ENCODE data around the gene PLEKHH2.

The PLEKHH2 gene

GRCh38 chr2:43731211-43731610 lies 94.2 kb downstream of the PLEKHH2 start:
- no peaks in the 10 kb centered on the region for H3K27me3 ChIP-seq (ENCODE audit: control insufficient read depth in 2 of 2, insufficient read depth in 2 of 2, low read length in 2 of 2)
- no peaks in the 10 kb centered on the region for H3K36me3 ChIP-seq (ENCODE audit: control insufficient read depth in 2 of 2, insufficient read depth in 2 of 2, low read length in 2 of 2)
- H3K9me3 ChIP-seq (ENCODE audit: control insufficient read depth in 2 of 2, low read length in 2 of 2) = no peaks in the 10 kb centered on the region
- no peaks in the 10 kb centered on the region for H3K4me1 ChIP-seq (ENCODE audit: control insufficient read depth in 2 of 2, insufficient read depth in 2 of 2, low read length in 2 of 2)
- no peak overlapping the region for H3K9ac ChIP-seq (ENCODE audit: low read depth in 1 of 2, low read length in 2 of 2)
- H3K4me3 ChIP-seq (ENCODE audit: low read length in 2 of 2) = no peak overlapping the region
- no peak overlapping the region for H3K27ac ChIP-seq (ENCODE audit: low read depth in 2 of 2, low read length in 2 of 2)

GRCh38 chr2:43736637-43737036 lies 99.6 kb downstream of the PLEKHH2 start:
- Histone ChIP-seq H3K4me1 (ENCODE audit: control insufficient read depth in 2 of 2, insufficient read depth in 2 of 2, low read length in 2 of 2) (no peaks in the 10 kb centered on the region), H3K27me3 (ENCODE audit: control insufficient read depth in 2 of 2, insufficient read depth in 2 of 2, low read length in 2 of 2) (no peaks in the 10 kb centered on the region), H3K9ac (ENCODE audit: low read depth in 1 of 2, low read length in 2 of 2) (no peak overlapping the region), H3K9me3 (ENCODE audit: control insufficient read depth in 2 of 2, low read length in 2 of 2) (no peaks in the 10 kb centered on the region), H3K36me3 (ENCODE audit: control insufficient read depth in 2 of 2, insufficient read depth in 2 of 2, low read length in 2 of 2) (no peaks in the 10 kb centered on the region), H3K27ac (ENCODE audit: low read depth in 2 of 2, low read length in 2 of 2) (no peak overlapping the region), H3K4me3 (ENCODE audit: low read length in 2 of 2) (no peak overlapping the region)

GRCh38 chr2:43737097-43737854 lies 100.2 kb downstream of the PLEKHH2 start:
- no peaks in the 10 kb centered on the region for H3K9me3 ChIP-seq (ENCODE audit: control insufficient read depth in 2 of 2, low read length in 2 of 2)
- no peaks in the 10 kb centered on the region for H3K36me3 ChIP-seq (ENCODE audit: control insufficient read depth in 2 of 2, insufficient read depth in 2 of 2, low read length in 2 of 2)
- no peak overlapping the region for H3K9ac ChIP-seq (ENCODE audit: low read depth in 1 of 2, low read length in 2 of 2)
- H3K4me3 ChIP-seq (ENCODE audit: low read length in 2 of 2) = no peak overlapping the region
- H3K27me3 ChIP-seq (ENCODE audit: control insufficient read depth in 2 of 2, insufficient read depth in 2 of 2, low read length in 2 of 2) = no peaks in the 10 kb centered on the region
- H3K4me1 ChIP-seq (ENCODE audit: control insufficient read depth in 2 of 2, insufficient read depth in 2 of 2, low read length in 2 of 2) = no peaks in the 10 kb centered on the region
- no peak overlapping the region for H3K27ac ChIP-seq (ENCODE audit: low read depth in 2 of 2, low read length in 2 of 2)

- no peak overlapping the region for H3K4me3 ChIP-seq (ENCODE audit: low read length in 2 of 2)
- H3K27me3 ChIP-seq (ENCODE audit: control insufficient read depth in 2 of 2, insufficient read depth in 2 of 2, low read length in 2 of 2) = no peaks in the 10 kb centered on the region
- no peaks in the 10 kb centered on the region for H3K4me1 ChIP-seq (ENCODE audit: control insufficient read depth in 2 of 2, insufficient read depth in 2 of 2, low read length in 2 of 2)
- no peak overlapping the region for H3K27ac ChIP-seq (ENCODE audit: low read depth in 2 of 2, low read length in 2 of 2)
- H3K36me3 ChIP-seq (ENCODE audit: control insufficient read depth in 2 of 2, insufficient read depth in 2 of 2, low read length in 2 of 2) = no peaks in the 10 kb centered on the region
- H3K9ac ChIP-seq (ENCODE audit: low read depth in 1 of 2, low read length in 2 of 2) = no peak overlapping the region
- H3K9me3 ChIP-seq (ENCODE audit: control insufficient read depth in 2 of 2, low read length in 2 of 2) = no peaks in the 10 kb centered on the region
These were observed 100.8 kb downstream of the PLEKHH2 start for GRCh38 chr2:43737855-43738254.

- Histone ChIP-seq H3K36me3 (ENCODE audit: control insufficient read depth in 2 of 2, insufficient read depth in 2 of 2, low read length in 2 of 2) (no peaks in the 10 kb centered on the region), H3K27me3 (ENCODE audit: control insufficient read depth in 2 of 2, insufficient read depth in 2 of 2, low read length in 2 of 2) (no peaks in the 10 kb centered on the region), H3K4me1 (ENCODE audit: control insufficient read depth in 2 of 2, insufficient read depth in 2 of 2, low read length in 2 of 2) (no peaks in the 10 kb centered on the region), H3K4me3 (ENCODE audit: low read length in 2 of 2) (no peak overlapping the region), H3K9me3 (ENCODE audit: control insufficient read depth in 2 of 2, low read length in 2 of 2) (no peaks in the 10 kb centered on the region), H3K9ac (ENCODE audit: low read depth in 1 of 2, low read length in 2 of 2) (no peak overlapping the region), H3K27ac (ENCODE audit: low read depth in 2 of 2, low read length in 2 of 2) (no peak overlapping the region)
These were observed 101.2 kb downstream of the PLEKHH2 start for GRCh38 chr2:43738257-43738656.

- Histone ChIP-seq H3K9ac (ENCODE audit: low read depth in 1 of 2, low read length in 2 of 2) (no peak overlapping the region), H3K4me1 (ENCODE audit: control insufficient read depth in 2 of 2, insufficient read depth in 2 of 2, low read length in 2 of 2) (no peaks in the 10 kb centered on the region), H3K9me3 (ENCODE audit: control insufficient read depth in 2 of 2, low read length in 2 of 2) (no peaks in the 10 kb centered on the region), H3K36me3 (ENCODE audit: control insufficient read depth in 2 of 2, insufficient read depth in 2 of 2, low read length in 2 of 2) (no peaks in the 10 kb centered on the region), H3K27me3 (ENCODE audit: control insufficient read depth in 2 of 2, insufficient read depth in 2 of 2, low read length in 2 of 2) (no peaks in the 10 kb centered on the region), H3K27ac (ENCODE audit: low read depth in 2 of 2, low read length in 2 of 2) (no peak overlapping the region), H3K4me3 (ENCODE audit: low read length in 2 of 2) (no peak overlapping the region)
These were observed 106.6 kb downstream of the PLEKHH2 start for GRCh38 chr2:43743706-43744105.

- no peak overlapping the region for H3K27ac ChIP-seq (ENCODE audit: low read depth in 2 of 2, low read length in 2 of 2)
- H3K9ac ChIP-seq (ENCODE audit: low read depth in 1 of 2, low read length in 2 of 2) = no peak overlapping the region
These were observed 108.4 kb downstream of the PLEKHH2 start for GRCh38 chr2:43745457-43745856.

GRCh38 chr2:43748333-43748732 lies 111.3 kb downstream of the PLEKHH2 start:
- no peaks in the 10 kb centered on the region for H3K9me3 ChIP-seq (ENCODE audit: control insufficient read depth in 2 of 2, low read length in 2 of 2)
- H3K36me3 ChIP-seq (ENCODE audit: control insufficient read depth in 2 of 2, insufficient read depth in 2 of 2, low read length in 2 of 2) = no peaks in the 10 kb centered on the region
- no peak overlapping the region for H3K4me3 ChIP-seq (ENCODE audit: low read length in 2 of 2)
- H3K4me1 ChIP-seq (ENCODE audit: control insufficient read depth in 2 of 2, insufficient read depth in 2 of 2, low read length in 2 of 2) = no peaks in the 10 kb centered on the region
- no peak overlapping the region for H3K27ac ChIP-seq (ENCODE audit: low read depth in 2 of 2, low read length in 2 of 2)
- H3K27me3 ChIP-seq (ENCODE audit: control insufficient read depth in 2 of 2, insufficient read depth in 2 of 2, low read length in 2 of 2) = no peaks in the 10 kb centered on the region
- no peak overlapping the region for H3K9ac ChIP-seq (ENCODE audit: low read depth in 1 of 2, low read length in 2 of 2)

More at GRCh38 chr2:43745457-43745856, 108.4 kb downstream of the PLEKHH2 start:
- Histone ChIP-seq H3K9me3 (ENCODE audit: control insufficient read depth in 2 of 2, low read length in 2 of 2) (no peaks in the 10 kb centered on the region), H3K4me3 (ENCODE audit: low read length in 2 of 2) (no peak overlapping the region), H3K36me3 (ENCODE audit: control insufficient read depth in 2 of 2, insufficient read depth in 2 of 2, low read length in 2 of 2) (no peaks in the 10 kb centered on the region), H3K27me3 (ENCODE audit: control insufficient read depth in 2 of 2, insufficient read depth in 2 of 2, low read length in 2 of 2) (no peaks in the 10 kb centered on the region), H3K4me1 (ENCODE audit: control insufficient read depth in 2 of 2, insufficient read depth in 2 of 2, low read length in 2 of 2) (no peaks in the 10 kb centered on the region)

- no peak overlapping the region for H3K27ac ChIP-seq (ENCODE audit: low read depth in 2 of 2, low read length in 2 of 2)
- H3K9ac ChIP-seq (ENCODE audit: low read depth in 1 of 2, low read length in 2 of 2) = no peak overlapping the region
- H3K4me1 ChIP-seq (ENCODE audit: control insufficient read depth in 2 of 2, insufficient read depth in 2 of 2, low read length in 2 of 2) = no peaks in the 10 kb centered on the region
- no peaks in the 10 kb centered on the region for H3K9me3 ChIP-seq (ENCODE audit: control insufficient read depth in 2 of 2, low read length in 2 of 2)
- H3K4me3 ChIP-seq (ENCODE audit: low read length in 2 of 2) = no peak overlapping the region
- H3K27me3 ChIP-seq (ENCODE audit: control insufficient read depth in 2 of 2, insufficient read depth in 2 of 2, low read length in 2 of 2) = no peaks in the 10 kb centered on the region
- H3K36me3 ChIP-seq (ENCODE audit: control insufficient read depth in 2 of 2, insufficient read depth in 2 of 2, low read length in 2 of 2) = no peaks in the 10 kb centered on the region
These were observed 112.5 kb downstream of the PLEKHH2 start for GRCh38 chr2:43749583-43749982.

GRCh38 chr2:43751476-43751990 lies 114.5 kb downstream of the PLEKHH2 start:
- H3K4me1 ChIP-seq (ENCODE audit: control insufficient read depth in 2 of 2, insufficient read depth in 2 of 2, low read length in 2 of 2) = no peaks in the 10 kb centered on the region
- H3K36me3 ChIP-seq (ENCODE audit: control insufficient read depth in 2 of 2, insufficient read depth in 2 of 2, low read length in 2 of 2) = no peaks in the 10 kb centered on the region
- no peaks in the 10 kb centered on the region for H3K27me3 ChIP-seq (ENCODE audit: control insufficient read depth in 2 of 2, insufficient read depth in 2 of 2, low read length in 2 of 2)
- H3K27ac ChIP-seq (ENCODE audit: low read depth in 2 of 2, low read length in 2 of 2) = no peak overlapping the region
- no peak overlapping the region for H3K4me3 ChIP-seq (ENCODE audit: low read length in 2 of 2)
- no peaks in the 10 kb centered on the region for H3K9me3 ChIP-seq (ENCODE audit: control insufficient read depth in 2 of 2, low read length in 2 of 2)
- no peak overlapping the region for H3K9ac ChIP-seq (ENCODE audit: low read depth in 1 of 2, low read length in 2 of 2)
